A549 (cell line): ENCODE results near the gene TSPAN14.

ENCODE experiments used
- CHD2 ChIP-seq: fragments of 150-350 bp; IDR thresholded peaks from 2 replicates; pipeline ENCODE4 v1.6.1; 2014; ENCODE audit warnings: low read length; ENCODE audit not compliant: partially characterized antibody
- CTCF ChIP-seq: fragments of >200 bp; sonication (Bioruptor Twin); formaldehyde crosslinking; IDR thresholded peaks from 3 replicates; pipeline ENCODE4 v1.5.1; 2016
- JUNB ChIP-seq: fragments of >200 bp; sonication (Bioruptor Twin); formaldehyde crosslinking; IDR thresholded peaks from 2 replicates; pipeline ENCODE4 v1.6.1; 2016
- MAX ChIP-seq: IDR thresholded peaks from 2 replicates; pipeline ENCODE4 v1.6.1; 2012
- MYC ChIP-seq: IDR thresholded peaks from 2 replicates; pipeline ENCODE4 v1.6.1; 2012; ENCODE audit warnings: mild to moderate bottlenecking, inconsistent platforms, low read length, improper control_type of control experiment, borderline replicate concordance
- NPAS2 ChIP-seq: fragments of 250-450 bp; sonication (Bioruptor Pico); IDR thresholded peaks from 2 replicates; pipeline ENCODE4 v1.8.0; 2022; ENCODE audit warnings: mild to moderate bottlenecking, moderate library complexity, borderline replicate concordance
- PHF8 ChIP-seq: fragments of 200-600 bp; sonication (generic); IDR thresholded peaks from 2 replicates; pipeline ENCODE4 v1.6.1; 2016; ENCODE audit warnings: low read depth, mild to moderate bottlenecking, antibody characterized with exemption, moderate library complexity, borderline replicate concordance
- POLR2A ChIP-seq: IDR thresholded peaks from 2 replicates; pipeline ENCODE4 v1.6.1; 2012; ENCODE audit warnings: mild to moderate bottlenecking, low read length
- REST ChIP-seq: fragments of 200-600 bp; sonication (generic); IDR thresholded peaks from 2 replicates; pipeline ENCODE4 v1.6.1; 2016; ENCODE audit warnings: antibody characterized with exemption, mild to moderate bottlenecking, moderate library complexity
- RFX5 ChIP-seq: fragments of 450-650 bp; IDR thresholded peaks from 2 replicates; pipeline ENCODE4 v1.7.1; 2014; ENCODE audit warnings: antibody characterized with exemption, mild to moderate bottlenecking, moderate library complexity
- SMC3 ChIP-seq: fragments of >200 bp; sonication (Bioruptor Twin); formaldehyde crosslinking; IDR thresholded peaks from 3 replicates; pipeline ENCODE4 v1.6.1; 2018; ENCODE audit warnings: inconsistent platforms
- TFCP2L1 ChIP-seq: fragments of 250-450 bp; sonication (Bioruptor Pico); IDR thresholded peaks from 2 replicates; pipeline ENCODE4 v1.5.0; 2021; ENCODE audit warnings: mild to moderate bottlenecking

GRCh38 chr10:80410578-80411145 lies 43.4 kb upstream of the TSPAN14 start:
- no peak for TF ChIP-seq CTCF
- no peak for TF ChIP-seq NPAS2 (CRISPR knock-in tag)
- no peak for TF ChIP-seq POLR2A
- TF ChIP-seq JUNB = no peak
- TF ChIP-seq SMC3 = no peak
- TF ChIP-seq PHF8 = no peak
- no peak for TF ChIP-seq REST
- no peak for TF ChIP-seq MAX
- no peak for TF ChIP-seq MYC
- no peak for TF ChIP-seq CHD2
- TF ChIP-seq TFCP2L1 (CRISPR knock-in tag) = no peak
- no peak for TF ChIP-seq RFX5
